KOPT-K1 (cell line): ENCODE measurements around the gene ANXA4.
"Not testable (repeated sequence)": the region's sequence is repeated elsewhere in the genome, so short reads cannot be mapped to it uniquely, and the experiment has no call there.

Experiments
- H3K27ac ChIP-seq: fragments of 200-600 bp; sonication (generic); 2 replicates; pipeline ENCODE4 v1.5.1; 2016; ENCODE audit warnings: antibody characterized with exemption, mild to moderate bottlenecking, low read depth, low read length; ENCODE audit not compliant: poor library complexity, severe bottlenecking
- H3K36me3 ChIP-seq: fragments of 200-600 bp; sonication (generic); 2 replicates; pipeline ENCODE4 v1.5.1; 2017; ENCODE audit warnings: antibody characterized with exemption, mild to moderate bottlenecking, low read length, moderate library complexity; ENCODE audit not compliant: insufficient read depth
- H3K9me3 ChIP-seq: fragments of 200-600 bp; sonication (generic); 2 replicates; pipeline ENCODE4 v1.5.1; 2017; ENCODE audit warnings: antibody characterized with exemption, low read length, mild to moderate bottlenecking; ENCODE audit not compliant: insufficient read depth, poor library complexity, severe bottlenecking

ANXA4 gene

GRCh38 chr2:69714539-69715220, 27.3 kb upstream of the ANXA4 start:
- not testable (repeated sequence) for H3K9me3 ChIP-seq, H3K27ac ChIP-seq, H3K36me3 ChIP-seq

- Histone ChIP-seq H3K36me3 (no peaks in the 10 kb centered on the region), H3K27ac (no peak overlapping the region), H3K9me3 (no peaks in the 10 kb centered on the region)
Measured at GRCh38 chr2:69715964-69716363, 26.0 kb upstream of the ANXA4 start.

GRCh38 chr2:69716555-69717120, 25.3 kb upstream of the ANXA4 start:
- H3K27ac ChIP-seq, result no peak overlapping the region

GRCh38 chr2:69717186-69717585, 24.7 kb upstream of the ANXA4 start:
- H3K9me3 ChIP-seq, result no peaks in the 10 kb centered on the region
- no peaks in the 10 kb centered on the region for H3K36me3 ChIP-seq
- H3K27ac ChIP-seq, result no peak overlapping the region

More at GRCh38 chr2:69716555-69717120, 25.3 kb upstream of the ANXA4 start:
- Histone ChIP-seq H3K9me3 (no peaks in the 10 kb centered on the region), H3K36me3 (no peaks in the 10 kb centered on the region)

- H3K36me3 ChIP-seq, result no peaks in the 10 kb centered on the region
- H3K27ac ChIP-seq, result no peak overlapping the region
- no peaks in the 10 kb centered on the region for H3K9me3 ChIP-seq
Measured at GRCh38 chr2:69717861-69718273, 24.1 kb upstream of the ANXA4 start.

- Histone ChIP-seq H3K36me3 (no peaks in the 10 kb centered on the region), H3K27ac (no peak overlapping the region), H3K9me3 (no peaks in the 10 kb centered on the region)
Measured at GRCh38 chr2:69718338-69718965, 23.5 kb upstream of the ANXA4 start.

- Histone ChIP-seq H3K36me3 (no peaks in the 10 kb centered on the region), H3K27ac (no peak overlapping the region), H3K9me3 (no peaks in the 10 kb centered on the region)
Measured at GRCh38 chr2:69720404-69720803, 21.5 kb upstream of the ANXA4 start.

GRCh38 chr2:69721022-69721421, 20.9 kb upstream of the ANXA4 start:
- Histone ChIP-seq H3K27ac (no peak overlapping the region), H3K36me3 (no peaks in the 10 kb centered on the region), H3K9me3 (no peaks in the 10 kb centered on the region)

- H3K9me3 ChIP-seq, result no peaks in the 10 kb centered on the region
- no peak overlapping the region for H3K27ac ChIP-seq
- no peaks in the 10 kb centered on the region for H3K36me3 ChIP-seq
Measured at GRCh38 chr2:69723791-69724190, 18.1 kb upstream of the ANXA4 start.

- H3K36me3 ChIP-seq, result no peaks in the 10 kb centered on the region
- no peak overlapping the region for H3K27ac ChIP-seq
- no peaks in the 10 kb centered on the region for H3K9me3 ChIP-seq
Measured at GRCh38 chr2:69724540-69725159, 17.3 kb upstream of the ANXA4 start.

GRCh38 chr2:69725706-69726360, 16.1 kb upstream of the ANXA4 start:
- H3K9me3 ChIP-seq, result no peaks in the 10 kb centered on the region
- H3K27ac ChIP-seq, result no peak overlapping the region

GRCh38 chr2:69729266-69729665, 12.7 kb upstream of the ANXA4 start:
- H3K27ac ChIP-seq, result no peak overlapping the region
- no peaks in the 10 kb centered on the region for H3K36me3 ChIP-seq
- H3K9me3 ChIP-seq, result no peaks in the 10 kb centered on the region

More at GRCh38 chr2:69725706-69726360, 16.1 kb upstream of the ANXA4 start:
- H3K36me3 ChIP-seq, result no peaks in the 10 kb centered on the region

GRCh38 chr2:69729781-69730180, 12.2 kb upstream of the ANXA4 start:
- Histone ChIP-seq H3K9me3 (no peaks in the 10 kb centered on the region), H3K27ac (no peak overlapping the region)

GRCh38 chr2:69731147-69731970, 10.6 kb upstream of the ANXA4 start:
- Histone ChIP-seq H3K27ac (no peak overlapping the region), H3K9me3 (no peaks in the 10 kb centered on the region), H3K36me3 (no peaks in the 10 kb centered on the region)

More at GRCh38 chr2:69729781-69730180, 12.2 kb upstream of the ANXA4 start:
- H3K36me3 ChIP-seq, result no peaks in the 10 kb centered on the region
